HepG2 (cell line): ENCODE results near the gene PSMA3. TPM values are rescaled to one million over a fixed set of nuclear protein-coding genes. Genes with fewer than 3 reads are reported as not detected.

ENCODE experiments used
- AHDC1 ChIP-seq: sonication (generic); formaldehyde crosslinking; IDR thresholded peaks from 2 replicates; pipeline ENCODE4 v1.5.1; 2020; ENCODE audit warnings: mild to moderate bottlenecking, missing genetic modification reagents, borderline replicate concordance
- CBX2 ChIP-seq, 2 experiments: fragments of 200-600 bp in 1 of 2; sonication (generic); formaldehyde crosslinking in 1 of 2; IDR thresholded peaks; 2 replicates each; pipeline versions ENCODE4 v1.7.0 to v1.8.1; 2018 to 2022; ENCODE audit warnings: low read depth in 2 of 2, low read length in 1 of 2, mild to moderate bottlenecking in 1 of 2, missing genetic modification reagents in 1 of 2
- DRAP1 ChIP-seq: IDR thresholded peaks from 2 replicates; pipeline ENCODE4 v1.6.1; 2016; ENCODE audit warnings: missing genetic modification reagents, missing compliant biosample characterization
- HMGXB3 ChIP-seq: sonication (generic); formaldehyde crosslinking; IDR thresholded peaks from 2 replicates; pipeline ENCODE4 v1.4.0; 2020; ENCODE audit warnings: missing genetic modification reagents, borderline replicate concordance
- MLX ChIP-seq: IDR thresholded peaks from 2 replicates; pipeline ENCODE4 v1.6.1; 2016
- REST ChIP-seq, 2 experiments: IDR thresholded peaks; 2 replicates each; pipeline ENCODE4 v1.6.1; 2011 to 2012; ENCODE audit warnings: low read length in 2 of 2, borderline replicate concordance in 1 of 2, low read depth in 1 of 2, mild to moderate bottlenecking in 1 of 2, moderate library complexity in 1 of 2
- SKI ChIP-seq: fragments of 450-650 bp; IDR thresholded peaks from one replicate; pipeline ENCODE4 v1.6.1; 2018; ENCODE audit warnings: mild to moderate bottlenecking; ENCODE audit not compliant: partially characterized antibody
- ZBTB38 ChIP-seq: sonication (generic); formaldehyde crosslinking; IDR thresholded peaks from 2 replicates; pipeline ENCODE4 v1.5.1; 2020; ENCODE audit warnings: mild to moderate bottlenecking, missing genetic modification reagents
- ZNF136 ChIP-seq: sonication (generic); formaldehyde crosslinking; IDR thresholded peaks from 2 replicates; pipeline ENCODE4 v1.8.1; 2022; ENCODE audit warnings: low read depth, mild to moderate bottlenecking, moderate library complexity, missing genetic modification reagents
- ZNF282 ChIP-seq: fragments of 450-650 bp; IDR thresholded peaks from 2 replicates; pipeline ENCODE4 v1.6.1; 2018; ENCODE audit not compliant: partially characterized antibody
- ZNF34 ChIP-seq: sonication (generic); formaldehyde crosslinking; IDR thresholded peaks from 2 replicates; pipeline ENCODE4 v1.4.0; 2020; ENCODE audit warnings: mild to moderate bottlenecking, missing genetic modification reagents, borderline replicate concordance
- ZNF878 ChIP-seq: sonication (generic); formaldehyde crosslinking; IDR thresholded peaks from 2 replicates; pipeline ENCODE4 v1.8.1; 2023; ENCODE audit warnings: mild to moderate bottlenecking, missing genetic modification reagents, moderate library complexity
- polyA plus RNA-seq, 8 experiments: library from polyadenylated mRNA; depleted of rRNA in 3 of 8; stranded (reverse) in 7 of 8; unstranded in 1 of 8; fragments of >200 nt; fragmentation: Illumina TruSeq in 4 of 8; extraction: Trizol in 4 of 8; gene quantifications; 2 replicates each; pipeline versions ENCODE4 v1.2.1 to v1.2.3, GENCODE V29; 2011 to 2016; ENCODE audit warnings: low read depth in 4 of 8, missing spikeins in 1 of 8, mixed read lengths in 1 of 8; ENCODE audit not compliant: insufficient read depth in 1 of 8
- total RNA-seq, 5 experiments: library from RNA; depleted of rRNA; stranded (reverse); fragments of >200 nt; fragmentation: Illumina TruSeq; extraction: Trizol; gene quantifications; 2 replicates each; pipeline ENCODE4 v1.2.3, GENCODE V29; 2016; ENCODE audit warnings: low read depth in 1 of 5

The PSMA3 gene
- total and polyA plus RNA-seq, 2 of the 13 experiments (the other 11 are each of a cell fraction or from before 2014, with no cell fraction given), result 232 to 275 TPM

- peak; percentile 51; the same call in 1 of the 2 replicates for TF ChIP-seq AHDC1 (CRISPR knock-in tag)
- peak; percentile 97; the same call in 1 of the 2 replicates for TF ChIP-seq HMGXB3 (CRISPR knock-in tag)
- peak; percentile 57; the same call in 1 of the 2 replicates for TF ChIP-seq ZBTB38 (CRISPR knock-in tag)
- TF ChIP-seq CBX2 (IDR thresholded peaks at IDR 0.05; ENCODE audit: low read depth, low read length), result no peak
- no peak for TF ChIP-seq CBX2 (CRISPR knock-in tag; IDR thresholded peaks at IDR 0.05; ENCODE audit: low read depth)
- TF ChIP-seq SKI, result peak; percentile 9
- TF ChIP-seq DRAP1 (CRISPR knock-in tag), result peak; percentile 70
- TF ChIP-seq ZNF878 (CRISPR knock-in tag), result no peak
- no peak for TF ChIP-seq ZNF136 (CRISPR knock-in tag)
- TF ChIP-seq REST (IDR thresholded peaks at IDR 0.05; ENCODE audit: borderline replicate concordance in 1 of 2, low read depth in 1 of 2, low read length in 2 of 2), result peak in 1 of 2 experiments; percentile 21; a peak in 1 of 4 replicates
- no peak for TF ChIP-seq ZNF282
- no peak for TF ChIP-seq MLX (CRISPR knock-in tag)
- TF ChIP-seq ZNF34 (CRISPR knock-in tag), result no peak
These were observed 53.3 kb downstream of the PSMA3 start (continued) for GRCh38 chr14:58297762-58298476.
